Mesothelial cell of epicardium (in vitro differentiated cells): ENCODE data around the gene HIPK3. TPM values are rescaled to one million over a fixed set of nuclear protein-coding genes. Genes with fewer than 3 reads are reported as not detected.
"Not testable (repeated sequence)": the region's sequence is repeated elsewhere in the genome, so short reads cannot be mapped to it uniquely, and the experiment has no call there.

ENCODE experiments used
- DNase-seq, 2 experiments: peaks; one replicate each; pipeline ENCODE4 v3.0.0; 2021; ENCODE audit warnings: low spot score in 2 of 2; ENCODE audit not compliant: unreplicated experiment in 2 of 2
- H3K27ac Mint-ChIP-seq: 2 replicates; pipeline ENCODE4 v1.8.0; 2021; ENCODE audit warnings: mixed read lengths
- H3K27me3 Mint-ChIP-seq: 2 replicates; pipeline ENCODE4 v1.8.0; 2021; ENCODE audit warnings: low read depth, mixed read lengths
- H3K36me3 Mint-ChIP-seq: 2 replicates; pipeline ENCODE4 v1.8.0; 2021; ENCODE audit warnings: mixed read lengths
- H3K4me1 Mint-ChIP-seq: 2 replicates; pipeline ENCODE4 v1.8.0; 2021; ENCODE audit warnings: mixed read lengths
- H3K4me3 Mint-ChIP-seq: 2 replicates; pipeline ENCODE4 v1.8.0; 2021; ENCODE audit warnings: mild to moderate bottlenecking, moderate library complexity, mixed read lengths
- H3K9me3 Mint-ChIP-seq: 2 replicates; pipeline ENCODE4 v1.8.0; 2021; ENCODE audit warnings: mixed read lengths
- CTCF ChIP-seq: fragments of 200-600 bp; sonication (generic); IDR thresholded peaks from one replicate; pipeline ENCODE4 v1.5.0; 2021; ENCODE audit warnings: antibody characterized with exemption; ENCODE audit not compliant: unreplicated experiment
- total RNA-seq: library from RNA; stranded (reverse); gene quantifications from 3 replicates; pipeline ENCODE4 v1.2.1, GENCODE V29; 2021

The HIPK3 gene
- total RNA-seq, 1 donor from 2014 or later: 73.3 TPM

- H3K27me3 Mint-ChIP-seq: peaks cover 8% of the 10 kb centered on the region
- no peaks in the 10 kb centered on the region for H3K9me3 Mint-ChIP-seq
- H3K27ac Mint-ChIP-seq: no peak overlapping the region
- H3K36me3 Mint-ChIP-seq: peaks cover 3% of the 10 kb centered on the region
- TF ChIP-seq CTCF: no peak
- DNase-seq: no peak
- H3K4me1 Mint-ChIP-seq: no peaks in the 10 kb centered on the region
- H3K4me3 Mint-ChIP-seq: no peak overlapping the region
Observed at GRCh38 chr11:33358150-33358831, 101.1 kb downstream of the HIPK3 start.

DNA sequence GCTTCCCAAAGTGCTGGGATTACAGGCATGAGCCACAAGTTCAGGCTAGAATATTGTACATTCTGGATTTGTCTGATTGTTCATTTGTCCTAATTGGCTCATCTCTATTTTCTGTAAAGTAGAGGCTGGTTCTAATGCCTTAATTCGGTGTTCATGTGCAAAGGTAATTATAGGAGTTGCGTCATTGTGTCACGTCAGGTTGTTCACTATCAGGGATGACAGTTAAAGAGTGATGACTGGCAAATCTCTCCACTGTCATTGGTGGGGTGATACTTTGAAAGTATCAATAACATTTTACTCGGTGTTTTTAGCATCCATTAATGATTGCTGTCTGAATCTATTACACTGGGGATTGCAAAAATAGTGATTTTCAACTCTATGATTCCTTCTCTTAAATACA lies 103.5 kb downstream of the HIPK3 start:
- peaks cover 16% of the 10 kb centered on the region for H3K27me3 Mint-ChIP-seq
- H3K36me3 Mint-ChIP-seq: no peaks in the 10 kb centered on the region
- no peak overlapping the region for H3K27ac Mint-ChIP-seq
- peaks cover 4% of the 10 kb centered on the region for H3K9me3 Mint-ChIP-seq
- H3K4me3 Mint-ChIP-seq: no peak overlapping the region
- no peaks in the 10 kb centered on the region for H3K4me1 Mint-ChIP-seq
- TF ChIP-seq CTCF: no peak
- no peak for DNase-seq

DNA sequence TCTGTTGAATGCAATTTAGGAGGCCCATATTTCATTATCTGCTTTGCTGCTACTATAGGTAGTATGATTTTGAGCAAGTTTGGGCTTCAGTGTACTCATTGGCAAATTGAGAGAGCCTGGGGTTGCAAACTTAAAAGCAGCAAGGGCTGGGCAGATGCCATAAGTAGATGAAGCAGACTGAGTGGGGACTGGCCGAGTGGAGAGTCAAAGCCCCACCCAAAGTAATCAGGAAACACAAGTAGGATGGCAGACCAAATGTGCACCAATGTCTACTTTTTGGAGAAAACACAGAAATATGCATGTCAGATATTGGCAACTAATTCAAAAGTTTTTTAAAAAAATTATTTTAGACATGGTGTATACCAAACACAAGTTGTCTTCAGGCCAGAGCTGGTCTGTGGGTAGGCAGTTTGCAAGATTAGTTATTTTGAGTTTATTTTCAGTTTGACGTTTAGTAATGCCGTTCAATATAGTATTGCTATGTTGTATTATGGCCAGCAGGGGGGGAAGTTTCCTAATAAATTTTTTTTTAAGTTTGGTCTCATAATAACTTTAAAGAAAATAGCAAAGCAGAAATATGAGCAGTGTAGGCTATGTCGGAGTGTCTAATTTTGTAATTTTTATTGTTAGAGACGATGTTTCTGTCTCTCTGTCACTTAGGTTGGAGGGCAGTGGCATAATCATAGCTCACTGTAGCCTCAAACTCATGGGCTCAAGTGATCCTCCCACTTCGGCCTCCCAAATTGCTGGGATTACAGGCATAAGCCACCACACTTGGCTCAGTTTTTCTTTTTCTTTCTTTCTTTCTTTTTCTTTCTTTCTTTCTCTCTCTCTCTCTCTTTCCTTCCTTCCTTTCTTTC lies 105.1 kb downstream of the HIPK3 start:
- Mint-ChIP-seq H3K4me3 (no peak overlapping the region), H3K9me3 (peaks cover 4% of the 10 kb centered on the region), H3K36me3 (no peaks in the 10 kb centered on the region), H3K27me3 (peaks cover 23% of the 10 kb centered on the region), H3K27ac (no peak overlapping the region), H3K4me1 (no peaks in the 10 kb centered on the region)
- TF ChIP-seq CTCF: peak; percentile 93
- DNase-seq: no peak

- H3K9me3 Mint-ChIP-seq: peaks cover 4% of the 10 kb centered on the region
- no peak overlapping the region for H3K27ac Mint-ChIP-seq
- DNase-seq: no peak
- H3K36me3 Mint-ChIP-seq: no peaks in the 10 kb centered on the region
- peaks cover 18% of the 10 kb centered on the region for H3K27me3 Mint-ChIP-seq
- TF ChIP-seq CTCF: no peak
- H3K4me1 Mint-ChIP-seq: peaks cover 2% of the 10 kb centered on the region
- no peak overlapping the region for H3K4me3 Mint-ChIP-seq
Observed at GRCh38 chr11:33366918-33367317, 109.7 kb downstream of the HIPK3 start.

GRCh38 chr11:33368475-33368874 lies 111.3 kb downstream of the HIPK3 start:
- H3K4me3 Mint-ChIP-seq, H3K36me3 Mint-ChIP-seq, H3K9me3 Mint-ChIP-seq, H3K4me1 Mint-ChIP-seq, DNase-seq, H3K27ac Mint-ChIP-seq: not testable (repeated sequence)
- peaks cover 32% of the 10 kb centered on the region for H3K27me3 Mint-ChIP-seq

- H3K36me3 Mint-ChIP-seq: no peaks in the 10 kb centered on the region
- H3K4me1 Mint-ChIP-seq: peaks cover 2% of the 10 kb centered on the region
- DNase-seq: no peak
- H3K27me3 Mint-ChIP-seq: peaks cover 36% of the 10 kb centered on the region
- no peak overlapping the region for H3K4me3 Mint-ChIP-seq
- no peak for TF ChIP-seq CTCF
- H3K27ac Mint-ChIP-seq: no peak overlapping the region
- H3K9me3 Mint-ChIP-seq: peaks cover 4% of the 10 kb centered on the region
Observed at GRCh38 chr11:33368931-33369330, 111.8 kb downstream of the HIPK3 start.
